HG02938 (cell line): ENCODE results near the gene FYB2.

ENCODE experiments used
- ATAC-seq: cut with Tn5 transposase; IDR thresholded peaks from one replicate; pipeline ENCODE4 v1.9.1; 2021; ENCODE audit warnings: mild to moderate bottlenecking, moderate library complexity; ENCODE audit not compliant: unreplicated experiment

FYB2 gene, protein sequence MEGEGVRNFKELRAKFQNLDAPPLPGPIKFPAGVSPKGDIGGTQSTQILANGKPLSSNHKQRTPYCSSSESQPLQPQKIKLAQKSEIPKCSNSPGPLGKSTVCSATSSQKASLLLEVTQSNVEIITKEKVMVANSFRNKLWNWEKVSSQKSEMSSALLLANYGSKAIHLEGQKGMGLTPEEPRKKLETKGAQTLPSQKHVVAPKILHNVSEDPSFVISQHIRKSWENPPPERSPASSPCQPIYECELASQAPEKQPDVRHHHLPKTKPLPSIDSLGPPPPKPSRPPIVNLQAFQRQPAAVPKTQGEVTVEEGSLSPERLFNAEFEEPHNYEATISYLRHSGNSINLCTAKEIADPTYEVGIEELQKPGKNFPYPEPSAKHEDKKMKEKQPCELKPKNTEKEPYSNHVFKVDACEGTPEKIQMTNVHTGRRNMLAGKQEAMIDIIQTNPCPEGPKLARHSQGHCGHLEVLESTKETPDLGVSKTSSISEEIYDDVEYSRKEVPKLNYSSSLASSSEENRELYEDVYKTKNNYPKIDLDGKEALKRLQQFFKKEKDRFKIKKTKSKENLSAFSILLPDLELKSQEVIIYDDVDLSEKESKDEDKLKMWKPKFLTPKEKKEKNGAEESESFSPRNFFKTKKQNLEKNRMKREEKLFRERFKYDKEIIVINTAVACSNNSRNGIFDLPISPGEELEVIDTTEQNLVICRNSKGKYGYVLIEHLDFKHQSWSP

GRCh38 chr1:56819387-56819899 lies at the start of gene FYB2:
TSS of gene FYB2 (minus strand) at chr1:56819404. CDS start at chr1:56819290, 114 bp downstream.
- no peak for ATAC-seq

- no peak for ATAC-seq
These were observed 49.6 kb upstream of the FYB2 start for GRCh38 chr1:56868761-56869160.

- no peak for ATAC-seq
These were observed 48.3 kb upstream of the FYB2 start for GRCh38 chr1:56867491-56867890.

DNA sequence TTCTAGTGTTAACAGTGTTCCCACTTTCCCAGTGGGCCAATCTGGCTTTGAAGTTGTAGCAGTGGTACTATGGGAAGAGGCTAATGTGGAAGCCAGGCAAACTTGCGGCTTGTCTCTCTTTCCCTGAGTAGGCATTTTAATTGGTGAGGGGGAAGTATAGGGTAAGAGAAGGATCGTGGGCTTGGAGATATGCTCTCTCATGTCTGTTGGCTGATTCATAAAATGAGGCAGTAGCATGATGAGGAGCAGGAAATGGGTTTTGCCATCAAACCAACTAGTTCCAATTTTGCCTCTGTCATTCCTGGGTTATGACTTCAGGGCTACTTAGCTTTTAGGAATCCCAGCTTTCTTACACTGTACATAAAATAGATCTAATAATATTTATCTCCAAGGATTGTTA lies 47.5 kb upstream of the FYB2 start:
- ATAC-seq, result no peak

GRCh38 chr1:56864430-56864829 lies 45.2 kb upstream of the FYB2 start:
- no peak for ATAC-seq

GRCh38 chr1:56863265-56863992 lies 44.2 kb upstream of the FYB2 start:
- no peak for ATAC-seq

DNA sequence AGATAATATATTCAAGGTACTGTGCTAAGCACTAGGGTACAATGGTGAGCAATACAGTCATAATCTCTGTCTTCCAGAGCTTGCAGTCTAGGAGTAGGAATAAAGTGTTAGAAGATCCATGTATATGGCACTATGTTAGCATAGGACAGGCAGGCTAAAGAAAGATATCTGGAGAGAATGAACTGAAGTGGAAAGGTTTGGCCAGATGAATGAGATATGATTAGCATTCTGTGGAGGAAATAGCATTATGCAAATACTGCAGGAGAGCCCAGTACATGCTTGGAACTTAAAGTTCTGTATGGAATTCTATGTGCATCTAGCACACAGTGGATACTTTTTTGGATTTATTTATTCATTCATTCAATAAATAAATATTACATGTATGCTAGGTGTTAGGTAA lies 40.1 kb upstream of the FYB2 start:
- no peak for ATAC-seq

- ATAC-seq, result no peak
These were observed 37.0 kb upstream of the FYB2 start for GRCh38 chr1:56856186-56856585.

DNA sequence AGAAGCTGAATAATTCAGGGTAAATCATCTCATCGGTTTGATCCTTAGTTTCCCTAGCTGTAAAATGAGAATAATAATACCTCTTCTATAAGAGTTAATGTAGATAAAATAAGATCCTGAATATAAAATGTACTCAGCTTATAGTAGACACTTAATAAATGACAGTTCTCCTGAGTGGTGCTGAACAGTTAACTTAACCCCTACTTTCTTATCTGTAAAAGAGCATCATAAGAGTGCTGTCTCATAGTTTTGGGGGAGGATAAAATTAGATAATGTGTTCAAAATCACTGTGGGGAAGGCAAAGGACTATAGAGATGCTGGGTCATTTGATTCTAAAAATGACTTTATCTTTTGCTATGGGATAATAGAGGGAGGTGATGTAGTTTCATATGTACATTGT lies 36.0 kb upstream of the FYB2 start:
- no peak for ATAC-seq

GRCh38 chr1:56854521-56855099 lies 35.4 kb upstream of the FYB2 start, which contains the start of gene C8A:
TSS of gene C8A (plus strand) at chr1:56854797. CDS start at chr1:56854902, 105 bp downstream.
- no peak for ATAC-seq

DNA sequence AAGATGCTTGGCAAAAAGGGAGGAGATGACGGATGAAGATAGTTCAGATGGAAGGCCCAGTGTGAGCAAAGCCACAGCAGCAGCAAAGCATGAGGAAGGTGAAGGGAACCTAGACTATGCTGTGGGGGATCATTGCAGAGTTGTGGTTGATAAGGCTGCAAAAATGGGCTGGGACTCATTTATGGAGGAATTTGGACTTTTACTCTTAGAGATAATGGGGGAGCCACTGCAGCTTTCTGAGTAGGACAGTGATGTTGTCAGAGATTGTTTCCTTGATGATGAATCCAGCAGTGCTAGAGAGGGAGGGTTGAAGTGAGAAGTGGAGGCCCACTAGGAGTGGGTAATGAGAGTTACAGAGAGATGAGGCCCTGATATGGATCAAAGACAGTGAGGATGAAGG lies 33.3 kb upstream of the FYB2 start:
- no peak for ATAC-seq

GRCh38 chr1:56850922-56851321 lies 31.7 kb upstream of the FYB2 start:
- no peak for ATAC-seq

GRCh38 chr1:56850411-56850810 lies 31.2 kb upstream of the FYB2 start:
- ATAC-seq, result no peak

DNA sequence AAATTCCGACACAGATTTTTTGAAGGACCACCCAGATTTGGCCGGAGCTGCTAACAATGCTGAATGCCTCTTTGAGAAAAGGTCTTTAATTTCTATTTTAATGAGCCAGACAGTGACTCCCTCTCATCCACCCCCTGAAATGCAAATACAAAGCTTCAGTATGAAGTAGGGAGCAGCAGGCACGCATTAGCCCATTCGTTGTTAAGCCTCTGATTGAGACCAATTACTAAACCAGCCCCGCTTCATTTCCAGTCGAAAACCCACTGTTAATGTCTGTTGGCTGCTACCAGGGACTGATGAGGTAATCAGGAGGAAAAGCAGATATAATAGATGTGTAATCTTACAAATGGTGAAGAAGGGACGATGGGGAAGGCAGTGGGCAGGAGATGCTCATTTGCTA lies 30.5 kb upstream of the FYB2 start:
- ATAC-seq, result no peak

- no peak for ATAC-seq
These were observed 26.1 kb upstream of the FYB2 start for GRCh38 chr1:56845343-56845742.

GRCh38 chr1:56844545-56845136 lies 25.4 kb upstream of the FYB2 start:
- ATAC-seq, result no peak

- ATAC-seq, result no peak
These were observed 24.3 kb upstream of the FYB2 start for GRCh38 chr1:56843544-56843943.

DNA sequence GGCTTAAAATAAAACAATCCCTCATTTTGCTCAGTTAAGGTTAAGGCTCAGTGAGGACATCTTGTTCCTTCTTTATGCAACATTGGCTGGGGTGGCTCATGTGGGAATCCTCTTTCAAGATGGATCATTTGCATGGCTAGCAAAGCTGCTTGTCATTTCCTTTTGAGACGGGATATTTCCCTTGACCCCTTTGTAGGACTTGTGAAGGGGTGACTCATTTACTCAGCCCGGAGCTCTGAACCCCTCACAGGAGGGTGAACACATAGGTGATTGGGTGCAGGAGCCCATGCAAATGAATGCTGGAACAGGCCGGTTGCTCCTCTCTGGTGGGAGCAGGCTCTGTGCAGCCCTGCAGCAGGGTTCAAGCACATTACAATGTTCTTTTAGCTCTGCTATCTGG lies 19.6 kb upstream of the FYB2 start:
- ATAC-seq, result no peak

DNA sequence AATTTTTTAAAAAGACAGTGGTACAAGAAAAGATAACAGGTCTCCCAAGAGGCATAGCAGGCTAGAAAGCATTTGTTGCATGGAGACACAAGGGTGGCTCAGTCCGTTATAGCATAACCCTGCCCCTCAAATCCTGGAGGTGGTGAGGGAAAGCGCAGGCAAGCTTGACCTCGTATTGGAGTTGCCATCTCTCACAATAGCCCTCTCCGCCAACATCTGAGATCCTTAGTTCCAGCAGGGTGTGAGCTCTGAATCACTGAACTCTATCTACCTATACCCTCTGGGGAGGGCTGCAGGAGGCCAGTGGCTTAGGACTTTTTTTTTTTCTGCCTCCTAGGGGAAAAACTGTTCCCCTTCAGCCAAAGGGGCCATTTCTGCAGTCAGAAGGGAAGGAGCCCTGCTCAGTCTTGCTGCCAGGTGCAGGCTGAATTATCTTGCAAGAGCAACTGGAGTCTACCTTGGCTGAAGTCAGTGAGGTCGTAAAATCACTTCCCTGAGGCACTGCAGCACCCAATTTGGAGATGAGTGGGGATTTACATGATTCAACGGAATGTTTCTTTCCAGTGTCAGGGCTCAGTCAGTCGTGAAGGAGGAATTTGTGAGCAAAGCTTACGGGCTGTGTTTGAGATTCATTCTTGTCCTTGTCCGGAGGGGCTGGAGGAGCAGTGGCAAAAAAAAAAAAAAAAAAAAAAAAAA lies 18.2 kb upstream of the FYB2 start:
- no peak for ATAC-seq

DNA sequence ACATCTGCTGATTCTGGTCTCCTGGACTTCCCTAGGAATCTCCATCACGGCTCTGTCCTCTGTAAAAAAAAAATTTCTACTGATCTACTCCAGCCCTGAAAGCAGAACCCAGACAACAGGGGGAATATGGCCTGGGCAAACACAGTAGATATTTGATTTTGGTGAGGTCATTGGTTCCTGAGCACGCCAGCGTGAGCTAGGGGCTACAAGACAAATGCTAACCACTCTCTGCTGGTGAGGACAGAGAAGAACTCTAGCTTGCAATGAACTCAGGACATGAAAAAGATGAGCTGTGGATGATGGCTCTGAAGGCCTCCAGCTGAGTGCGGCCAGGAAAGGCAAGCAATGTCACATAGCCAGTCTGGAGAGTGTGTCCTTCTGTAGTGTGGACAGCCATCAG lies 17.2 kb upstream of the FYB2 start:
- no peak for ATAC-seq
